Activated naive CD8-positive, alpha-beta T cell (primary cell): Measurements from ENCODE around the gene CYCS.
"Not testable (repeated sequence)": the region's sequence is repeated elsewhere in the genome, so short reads cannot be mapped to it uniquely, and the experiment has no call there.

ENCODE experiments used
- H3K27ac Mint-ChIP-seq: one replicate; pipeline ENCODE4 v1.8.0; 2021; ENCODE audit warnings: mixed read lengths
- H3K27me3 Mint-ChIP-seq: one replicate; pipeline ENCODE4 v1.8.0; 2021; ENCODE audit warnings: mixed read lengths
- H3K36me3 Mint-ChIP-seq: one replicate; pipeline ENCODE4 v1.8.0; 2021; ENCODE audit warnings: mixed read lengths
- H3K4me1 Mint-ChIP-seq: one replicate; pipeline ENCODE4 v1.8.0; 2021; ENCODE audit warnings: low read depth, mixed read lengths
- H3K4me3 Mint-ChIP-seq: one replicate; pipeline ENCODE4 v1.8.0; 2021; ENCODE audit warnings: mild to moderate bottlenecking, mixed read lengths
- H3K9me3 Mint-ChIP-seq: one replicate; pipeline ENCODE4 v1.8.0; 2021; ENCODE audit warnings: low read depth, mixed read lengths

Gene CYCS

DNA sequence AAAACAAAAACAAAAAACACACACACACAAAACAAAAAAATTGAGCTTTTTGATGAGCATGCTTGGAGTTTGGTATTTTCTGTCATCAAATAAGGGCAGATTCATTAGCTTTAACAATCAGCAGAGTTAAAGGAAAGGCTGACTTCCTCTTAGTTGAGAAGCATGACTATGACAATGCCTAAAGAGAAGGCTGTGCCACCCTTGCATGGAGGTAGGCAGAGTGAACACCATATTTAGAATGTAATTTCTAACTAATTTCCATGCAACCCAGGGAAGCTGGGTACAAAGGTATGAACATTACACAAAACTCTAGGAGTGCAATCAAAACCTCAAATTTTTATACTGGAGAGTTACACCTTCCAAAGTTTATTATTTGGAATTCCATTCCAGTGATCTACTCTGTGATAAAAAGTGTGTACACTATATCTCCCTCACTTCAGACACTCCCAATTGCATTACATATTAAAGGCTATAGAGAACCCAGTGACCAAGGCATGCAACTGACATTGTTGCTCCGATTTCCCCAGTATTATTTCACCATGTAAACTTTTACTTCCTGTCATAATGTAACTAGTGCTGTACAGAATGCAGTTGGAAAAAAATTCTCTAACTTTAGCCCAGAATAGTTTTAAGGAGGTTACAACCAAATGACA is 9.4 kb upstream of the CYCS start:
- H3K27ac Mint-ChIP-seq: no peak overlapping the region
- no peaks in the 10 kb centered on the region for H3K27me3 Mint-ChIP-seq
- H3K4me1 Mint-ChIP-seq: peaks cover 8% of the 10 kb centered on the region
- H3K36me3 Mint-ChIP-seq: peaks cover 3% of the 10 kb centered on the region
- no peak overlapping the region for H3K4me3 Mint-ChIP-seq
- no peaks in the 10 kb centered on the region for H3K9me3 Mint-ChIP-seq

- Mint-ChIP-seq H3K36me3 (peaks cover 3% of the 10 kb centered on the region), H3K27me3 (no peaks in the 10 kb centered on the region), H3K9me3 (no peaks in the 10 kb centered on the region), H3K4me1 (peaks cover 8% of the 10 kb centered on the region), H3K4me3 (no peak overlapping the region), H3K27ac (no peak overlapping the region)
These were observed 7.4 kb upstream of the CYCS start for GRCh38 chr7:25132430-25132829.

DNA sequence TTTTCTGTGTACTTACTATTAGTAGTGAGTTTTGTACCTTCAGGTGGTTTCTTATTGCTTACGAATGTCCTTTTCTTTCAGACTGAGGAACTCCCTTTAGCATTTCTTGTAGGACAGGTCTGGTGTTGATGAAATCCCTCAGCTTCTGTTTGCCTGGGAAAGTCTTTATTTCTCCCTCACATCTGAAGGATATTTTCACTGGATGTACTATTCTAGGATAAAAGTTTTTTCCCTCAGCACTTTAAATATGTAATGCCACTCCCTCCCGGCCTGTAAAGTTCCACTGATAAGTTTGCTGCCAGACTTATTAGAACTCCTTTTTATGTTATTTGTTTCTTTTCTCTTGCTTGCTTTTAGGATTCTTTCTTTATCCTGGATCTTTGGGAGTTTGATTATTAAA is 1.7 kb upstream of the CYCS start:
- peak overlapping the region; percentile 4 for H3K4me3 Mint-ChIP-seq

DNA sequence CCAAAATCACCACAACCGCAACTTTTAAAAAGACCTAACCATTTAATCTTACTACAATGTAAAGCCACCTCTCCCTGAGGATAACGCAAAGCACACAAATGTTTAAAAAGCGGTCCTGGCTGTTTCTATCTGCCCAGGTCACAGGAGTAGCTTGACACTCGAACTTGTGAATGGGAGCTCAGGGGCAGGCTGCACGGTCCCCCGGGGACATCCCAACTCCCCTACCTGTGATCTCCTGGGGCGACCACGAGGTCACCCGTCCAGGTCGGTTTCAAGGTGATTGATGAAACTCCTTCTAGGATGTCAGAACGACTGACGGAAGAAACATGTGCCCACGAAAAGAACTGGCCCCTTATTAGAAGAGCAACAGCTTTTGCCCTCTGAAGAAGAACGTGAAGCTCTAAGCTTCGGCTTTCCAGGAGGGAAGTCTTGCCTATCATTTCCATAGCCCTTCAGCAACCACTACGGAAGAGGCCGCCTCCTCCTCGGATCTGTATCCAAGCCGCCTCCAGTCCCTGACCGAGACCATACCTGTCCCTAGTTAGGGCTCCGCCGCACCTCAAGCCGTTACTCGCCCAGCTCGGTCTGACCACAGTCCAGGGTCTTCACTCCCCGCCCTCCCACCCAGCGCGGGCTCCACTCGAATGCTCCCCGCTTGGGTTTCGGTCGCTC is 459 bp downstream of the CYCS start:
- Mint-ChIP-seq H3K9me3 (no peaks in the 10 kb centered on the region), H3K36me3 (peaks cover 15% of the 10 kb centered on the region), H3K27ac (peak overlapping the region; percentile 100), H3K27me3 (no peaks in the 10 kb centered on the region), H3K4me1 (peaks cover 30% of the 10 kb centered on the region), H3K4me3 (peak overlapping the region; percentile 100)

More for the DNA sequence above, 1.7 kb upstream of the CYCS start:
- Mint-ChIP-seq H3K36me3 (peaks cover 15% of the 10 kb centered on the region), H3K4me1 (peaks cover 27% of the 10 kb centered on the region), H3K27me3 (no peaks in the 10 kb centered on the region), H3K9me3 (no peaks in the 10 kb centered on the region), H3K27ac (no peak overlapping the region)

- no peaks in the 10 kb centered on the region for H3K9me3 Mint-ChIP-seq
- no peaks in the 10 kb centered on the region for H3K27me3 Mint-ChIP-seq
- H3K36me3 Mint-ChIP-seq: peaks cover 17% of the 10 kb centered on the region
- peaks cover 46% of the 10 kb centered on the region for H3K4me1 Mint-ChIP-seq
- H3K27ac Mint-ChIP-seq: peak overlapping the region; percentile 74
- peak overlapping the region; percentile 49 for H3K4me3 Mint-ChIP-seq
These were observed 2.7 kb downstream of the CYCS start for GRCh38 chr7:25122373-25122772.

DNA sequence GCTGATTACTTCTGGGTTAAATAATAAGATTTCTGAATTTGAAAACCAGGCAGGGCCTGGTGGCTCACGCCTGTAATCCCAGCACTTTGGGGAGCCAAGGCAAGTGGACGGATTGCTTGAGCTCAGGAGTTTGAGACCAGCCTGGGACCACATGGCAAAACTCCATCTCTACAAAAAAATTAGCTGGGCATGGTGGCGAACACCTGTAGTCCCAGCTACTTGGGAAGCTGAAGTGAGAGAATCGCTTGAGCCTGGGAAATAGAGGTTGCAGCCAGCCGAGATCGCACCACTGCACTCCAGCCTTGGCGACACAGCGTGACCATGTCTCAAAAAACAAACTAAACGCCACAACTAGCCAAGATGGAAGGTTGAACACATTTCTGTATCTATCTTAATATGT is 3.5 kb downstream of the CYCS start:
- peaks cover 52% of the 10 kb centered on the region for H3K4me1 Mint-ChIP-seq

GRCh38 chr7:25119102-25119501 is 6.0 kb downstream of the CYCS start:
- H3K27me3 Mint-ChIP-seq: no peaks in the 10 kb centered on the region
- peak overlapping the region; percentile 10 for H3K27ac Mint-ChIP-seq
- H3K9me3 Mint-ChIP-seq: no peaks in the 10 kb centered on the region
- no peak overlapping the region for H3K4me3 Mint-ChIP-seq
- H3K36me3 Mint-ChIP-seq: peaks cover 12% of the 10 kb centered on the region
- H3K4me1 Mint-ChIP-seq: peaks cover 49% of the 10 kb centered on the region

More for the DNA sequence above, 3.5 kb downstream of the CYCS start:
- Mint-ChIP-seq H3K4me3 (peak overlapping the region; percentile 49), H3K27ac (peak overlapping the region; percentile 74), H3K27me3 (no peaks in the 10 kb centered on the region), H3K9me3 (no peaks in the 10 kb centered on the region), H3K36me3 (peaks cover 17% of the 10 kb centered on the region)

GRCh38 chr7:25118048-25118753 is 6.9 kb downstream of the CYCS start:
- Mint-ChIP-seq H3K36me3 (peaks cover 5% of the 10 kb centered on the region), H3K27ac (peak overlapping the region; percentile 47)

GRCh38 chr7:25117226-25118047 is 7.6 kb downstream of the CYCS start:
- no peak overlapping the region for H3K4me3 Mint-ChIP-seq

More at GRCh38 chr7:25118048-25118753, 6.9 kb downstream of the CYCS start:
- H3K4me1 Mint-ChIP-seq: peaks cover 41% of the 10 kb centered on the region
- no peaks in the 10 kb centered on the region for H3K9me3 Mint-ChIP-seq
- H3K4me3 Mint-ChIP-seq: peak overlapping the region; percentile 40
- H3K27me3 Mint-ChIP-seq: no peaks in the 10 kb centered on the region

GRCh38 chr7:25116621-25117020 is 8.4 kb downstream of the CYCS start:
- no peaks in the 10 kb centered on the region for H3K9me3 Mint-ChIP-seq
- H3K27ac Mint-ChIP-seq: peak overlapping the region; percentile 47
- no peaks in the 10 kb centered on the region for H3K27me3 Mint-ChIP-seq

More at GRCh38 chr7:25117226-25118047, 7.6 kb downstream of the CYCS start:
- Mint-ChIP-seq H3K9me3 (no peaks in the 10 kb centered on the region), H3K27ac (peak overlapping the region; percentile 47), H3K36me3 (peaks cover 6% of the 10 kb centered on the region), H3K4me1 (peaks cover 36% of the 10 kb centered on the region), H3K27me3 (no peaks in the 10 kb centered on the region)

GRCh38 chr7:25110514-25110913 is 14.5 kb downstream of the CYCS start:
- H3K9me3 Mint-ChIP-seq, H3K27me3 Mint-ChIP-seq, H3K4me1 Mint-ChIP-seq, H3K36me3 Mint-ChIP-seq, H3K27ac Mint-ChIP-seq, H3K4me3 Mint-ChIP-seq: not testable (repeated sequence)

More at GRCh38 chr7:25116621-25117020, 8.4 kb downstream of the CYCS start:
- H3K4me3 Mint-ChIP-seq: no peak overlapping the region
- peaks cover 5% of the 10 kb centered on the region for H3K36me3 Mint-ChIP-seq
- peaks cover 29% of the 10 kb centered on the region for H3K4me1 Mint-ChIP-seq

GRCh38 chr7:25109276-25109675 is 15.8 kb downstream of the CYCS start:
- peaks cover 3% of the 10 kb centered on the region for H3K36me3 Mint-ChIP-seq
- no peaks in the 10 kb centered on the region for H3K4me1 Mint-ChIP-seq
- H3K9me3 Mint-ChIP-seq: no peaks in the 10 kb centered on the region

DNA sequence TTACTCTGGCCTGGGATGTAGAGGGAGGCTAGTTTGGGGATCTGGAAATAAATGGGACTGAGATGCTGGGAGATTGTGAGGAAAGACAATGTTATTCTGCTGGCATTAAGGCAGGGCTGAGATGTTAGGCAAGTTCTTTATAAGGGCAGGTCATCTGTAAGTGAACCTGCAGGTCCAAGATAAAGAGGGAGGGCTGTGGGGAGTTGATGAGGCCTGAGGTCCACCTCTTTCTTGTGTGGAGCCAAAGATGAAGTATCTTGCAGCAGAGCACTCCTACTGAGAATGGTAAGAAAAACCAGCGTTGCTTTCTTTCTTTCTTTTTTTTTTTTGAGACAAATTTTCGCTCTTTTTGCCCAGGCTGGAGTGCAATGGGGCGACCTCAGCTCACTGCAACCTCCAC is 19.1 kb downstream of the CYCS start:
- H3K27ac Mint-ChIP-seq: no peak overlapping the region
- no peaks in the 10 kb centered on the region for H3K9me3 Mint-ChIP-seq
- no peaks in the 10 kb centered on the region for H3K4me1 Mint-ChIP-seq
- H3K27me3 Mint-ChIP-seq: peaks cover 2% of the 10 kb centered on the region
- no peak overlapping the region for H3K4me3 Mint-ChIP-seq
- H3K36me3 Mint-ChIP-seq: no peaks in the 10 kb centered on the region

More at GRCh38 chr7:25109276-25109675, 15.8 kb downstream of the CYCS start:
- no peak overlapping the region for H3K4me3 Mint-ChIP-seq
- no peaks in the 10 kb centered on the region for H3K27me3 Mint-ChIP-seq
- no peak overlapping the region for H3K27ac Mint-ChIP-seq

GRCh38 chr7:25103773-25104172 is 21.3 kb downstream of the CYCS start:
- Mint-ChIP-seq H3K27me3 (peaks cover 2% of the 10 kb centered on the region), H3K36me3 (no peaks in the 10 kb centered on the region), H3K4me1 (no peaks in the 10 kb centered on the region), H3K27ac (no peak overlapping the region), H3K9me3 (no peaks in the 10 kb centered on the region), H3K4me3 (no peak overlapping the region)
